COLO668 (cell line): ENCODE results near the gene OGFOD3.

Source experiments
- DNase-seq: peaks from one replicate; lab custom pipeline; 2025; ENCODE audit not compliant: unreplicated experiment; lab: John Stamatoyannopoulos, UW

OGFOD3 gene

GRCh38 chr17:82342361-82343079 lies 75.9 kb downstream of the OGFOD3 start:
- DNase-seq: peak; percentile 16

GRCh38 chr17:82339634-82340580 lies 78.5 kb downstream of the OGFOD3 start:
- no peak for DNase-seq
